HG02759 (cell line): ENCODE measurements around the gene MBD3L5.
"Not testable (repeated sequence)": the region's sequence is repeated elsewhere in the genome, so short reads cannot be mapped to it uniquely, and the experiment has no call there.

Experiments used
- ATAC-seq: cut with Tn5 transposase; IDR thresholded peaks from one replicate; pipeline ENCODE4 v1.9.1; 2021; ENCODE audit warnings: mild to moderate bottlenecking, moderate library complexity; ENCODE audit not compliant: unreplicated experiment

Gene MBD3L5

DNA sequence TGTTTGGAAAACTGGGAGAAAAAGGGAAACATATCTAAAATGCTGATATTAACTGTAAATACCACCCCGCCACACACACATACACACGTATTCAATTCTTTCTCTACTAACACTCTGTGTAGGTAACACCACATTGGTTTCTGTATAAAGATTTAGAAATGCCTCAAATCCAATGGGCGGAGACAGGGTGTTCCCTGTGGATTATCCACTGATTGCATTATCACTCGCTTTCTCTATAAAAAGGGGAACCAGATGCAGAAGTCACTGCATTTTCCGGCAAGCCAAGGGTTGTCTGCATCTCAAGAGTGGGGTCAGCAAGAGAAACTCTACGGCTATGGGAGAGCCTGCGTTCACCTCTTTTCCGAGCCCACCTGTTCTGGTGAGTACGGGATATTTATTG, at the start of gene MBD3L5:
TSS of gene MBD3L5 (plus strand) at position 301 of the 400 bp plus-strand sequence. CDS start at position 335, 34 bp downstream.
- not testable (repeated sequence) for ATAC-seq

- no peak for ATAC-seq
Observed at GRCh38 chr19:6983448-6983847, 46.9 kb upstream of the MBD3L5 start.

- no peak for ATAC-seq
Observed at GRCh38 chr19:6987850-6988249, 42.5 kb upstream of the MBD3L5 start.

GRCh38 chr19:6988257-6988656, 42.1 kb upstream of the MBD3L5 start:
- no peak for ATAC-seq

DNA sequence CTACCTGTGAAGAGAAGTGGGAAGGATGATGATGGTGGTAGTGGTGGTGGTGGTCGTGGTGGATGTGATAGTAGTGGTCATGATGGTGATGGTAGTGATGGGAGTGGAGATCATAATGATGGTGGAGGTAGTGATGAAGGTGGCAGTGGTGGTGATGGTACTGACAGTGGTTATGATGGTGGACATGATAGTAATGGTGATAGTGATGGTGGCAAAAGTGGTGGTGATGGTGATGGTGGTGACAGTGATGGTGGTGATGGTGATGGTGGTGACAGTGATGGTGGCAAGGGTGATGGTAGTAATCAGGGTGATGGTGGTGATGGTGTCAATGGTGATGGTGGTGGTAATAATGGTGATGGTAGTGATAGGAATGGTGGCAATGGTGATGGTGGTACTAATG, 35.3 kb upstream of the MBD3L5 start:
- ATAC-seq = no peak

- ATAC-seq = no peak
Observed at GRCh38 chr19:6996810-6997209, 33.6 kb upstream of the MBD3L5 start.

DNA sequence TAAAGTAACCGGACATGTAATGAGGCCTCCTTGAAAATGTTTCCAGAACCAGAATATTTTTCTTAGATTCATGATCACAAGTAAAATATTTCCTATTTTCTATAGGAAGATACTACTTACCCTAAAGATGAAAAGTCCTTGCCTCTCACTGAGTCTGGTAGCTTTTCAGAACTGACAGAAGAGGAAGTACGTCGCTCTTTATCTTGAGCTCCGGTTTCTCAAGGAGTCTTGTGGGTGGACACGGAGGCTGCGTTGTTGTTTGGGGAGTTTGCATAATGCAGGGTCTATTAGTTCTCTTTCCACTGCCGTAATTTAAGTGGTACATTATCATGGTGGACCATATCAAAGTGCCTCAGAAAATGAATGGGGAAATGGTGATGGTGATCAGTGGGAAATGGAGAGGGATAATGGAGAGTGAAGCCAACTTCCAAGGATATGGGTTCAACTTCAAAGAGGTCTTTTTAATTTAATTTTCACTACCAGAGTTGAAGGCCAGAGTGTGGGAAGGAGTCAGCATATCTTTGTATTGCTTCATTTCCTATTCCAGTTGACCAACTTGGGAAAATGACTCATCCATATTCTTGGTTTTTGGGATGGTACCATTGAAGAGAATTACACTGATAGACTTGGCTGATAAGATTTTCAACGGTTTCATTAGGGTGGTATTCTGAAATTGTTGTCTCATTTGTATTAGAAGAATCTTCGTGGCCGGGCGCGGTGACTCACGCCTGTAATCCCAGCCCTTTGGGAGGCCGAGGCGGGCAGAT, 32.5 kb upstream of the MBD3L5 start:
- ATAC-seq = no peak

- ATAC-seq = no peak
Observed at GRCh38 chr19:6999933-7000332, 30.4 kb upstream of the MBD3L5 start.

- no peak for ATAC-seq
Observed at GRCh38 chr19:7000333-7000732, 30.0 kb upstream of the MBD3L5 start.

- no peak for ATAC-seq
Observed at GRCh38 chr19:7000816-7001215, 29.6 kb upstream of the MBD3L5 start.

DNA sequence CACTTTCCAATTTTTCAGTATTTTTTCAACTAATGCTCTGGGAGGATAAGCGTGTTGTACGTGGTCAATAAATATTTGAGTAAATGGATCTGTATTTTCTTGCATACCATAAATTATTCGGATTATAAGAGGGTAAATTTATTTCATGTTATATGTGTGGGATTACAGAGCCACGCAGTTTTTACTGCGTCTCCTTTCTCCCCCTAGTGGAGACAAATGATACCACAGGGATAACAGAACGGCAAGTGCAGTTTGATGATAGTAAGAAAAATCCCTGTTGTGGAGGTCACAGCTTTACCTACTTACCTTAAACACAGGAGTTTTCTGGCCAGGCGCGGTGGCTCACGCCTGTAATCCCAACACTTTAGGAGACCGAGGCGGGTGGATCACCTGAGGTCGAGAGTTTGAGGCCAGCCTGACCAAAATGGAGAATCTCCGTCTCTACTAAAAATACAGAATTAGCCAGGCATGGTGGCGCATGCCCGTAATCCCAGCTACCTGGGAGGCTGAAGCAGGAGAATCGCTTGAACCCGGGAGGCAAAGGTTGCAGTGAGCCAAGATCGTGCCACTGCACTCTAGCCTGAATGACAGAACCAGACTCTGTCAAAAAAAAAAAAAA, 26.0 kb upstream of the MBD3L5 start:
- ATAC-seq = no peak

- ATAC-seq = no peak
Observed at GRCh38 chr19:7006135-7006704, 24.2 kb upstream of the MBD3L5 start.

- ATAC-seq = no peak
Observed at GRCh38 chr19:7007859-7008258, 22.5 kb upstream of the MBD3L5 start.

DNA sequence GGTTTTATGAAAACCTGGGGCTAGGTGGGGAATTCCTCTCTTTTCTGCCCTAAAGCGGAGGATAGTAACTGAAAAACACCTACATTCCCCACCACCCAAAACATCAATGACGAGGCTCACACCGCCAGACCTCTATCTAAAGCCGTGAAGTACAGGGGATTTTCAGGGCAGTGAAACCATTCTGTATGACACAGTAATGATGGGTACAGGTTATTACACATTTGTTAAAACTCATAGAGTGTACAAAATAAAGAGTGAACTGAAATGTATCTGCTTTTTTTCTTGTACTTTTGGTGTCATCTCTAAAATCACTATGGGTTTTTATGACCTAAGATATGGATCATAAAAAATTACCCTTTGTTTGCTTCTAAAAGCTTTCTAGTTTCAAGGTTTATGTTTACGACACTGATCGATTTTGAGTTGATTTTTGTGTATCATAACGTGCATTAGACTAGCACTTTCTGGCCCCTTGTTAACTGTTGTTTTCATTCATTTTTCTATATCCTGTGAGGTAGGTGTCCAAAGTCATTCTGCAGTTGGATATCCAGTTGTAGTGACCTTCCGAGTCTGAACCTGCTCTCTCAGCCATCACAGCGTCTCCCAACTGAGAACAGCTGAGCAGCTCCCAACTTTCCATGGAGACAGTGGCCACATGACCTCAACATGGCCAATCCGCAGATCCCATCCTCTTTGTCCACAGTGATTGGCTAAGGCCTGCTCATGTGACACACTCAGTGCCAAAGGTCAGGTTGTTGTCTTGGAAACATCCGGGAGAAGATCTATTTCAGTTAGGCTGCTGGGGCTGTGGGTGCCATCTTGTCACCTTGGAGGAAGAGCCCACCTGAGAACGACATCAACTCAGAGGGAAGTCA, 19.4 kb upstream of the MBD3L5 start:
- no peak for ATAC-seq

GRCh38 chr19:7013678-7014077, 16.7 kb upstream of the MBD3L5 start:
- no peak for ATAC-seq

DNA sequence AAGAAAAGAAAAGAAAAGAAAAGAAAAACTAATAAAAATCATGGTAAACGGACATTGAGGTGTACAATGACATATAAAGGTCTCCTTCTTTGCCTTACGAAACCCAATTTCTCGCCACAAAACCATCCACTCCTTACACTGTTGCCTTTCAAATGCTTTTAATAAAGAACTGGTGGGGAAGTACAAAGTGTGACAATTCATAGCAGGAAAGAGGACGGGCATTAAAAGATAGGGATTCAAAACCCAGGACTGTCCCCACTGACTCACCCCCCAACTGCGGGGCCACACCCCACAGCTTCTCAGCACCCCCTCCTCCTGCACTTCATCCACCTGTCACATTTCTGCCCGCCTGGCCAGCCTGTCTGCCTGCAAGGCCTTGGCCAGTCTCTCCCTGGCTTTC, 11.6 kb upstream of the MBD3L5 start:
- no peak for ATAC-seq

GRCh38 chr19:7021331-7021730, 9.0 kb upstream of the MBD3L5 start, which contains the start of gene MBD3L2B:
Gene MBD3L2B (minus strand): TSS chr19:7021431. CDS start chr19:7021397, 34 bp downstream.
- ATAC-seq = not testable (repeated sequence)

- not testable (repeated sequence) for ATAC-seq
Observed at GRCh38 chr19:7028790-7029189, 1.6 kb upstream of the MBD3L5 start.

- ATAC-seq = not testable (repeated sequence)
Observed at GRCh38 chr19:7040079-7040478, 9.7 kb downstream of the MBD3L5 start, which contains the start of gene MBD3L4. Gene MBD3L4 (minus strand): TSS chr19:7040179. CDS start chr19:7040144, 35 bp downstream.

- not testable (repeated sequence) for ATAC-seq
Observed at GRCh38 chr19:7041563-7041962, 11.2 kb downstream of the MBD3L5 start.

GRCh38 chr19:7049021-7049420, 18.6 kb downstream of the MBD3L5 start, which contains the start of gene MBD3L2:
Gene MBD3L2 (plus strand): TSS chr19:7049321. CDS start chr19:7049374, 53 bp downstream.
- not testable (repeated sequence) for ATAC-seq
